ENCODE results near the gene FRMPD2. TPM values are rescaled to one million over a fixed set of nuclear protein-coding genes. Genes with fewer than 3 reads are reported as not detected.

Gene FRMPD2
- total and polyA plus RNA-seq, 4 donors, result 1.8 to 26.7 (median 7.0) TPM

GRCh38 chr10:48306870-48307710 is 32.6 kb upstream of the FRMPD2 start:
- ATAC-seq (ENCODE audit: insufficient read depth, low FRiP score), result peak; percentile 79
- Histone ChIP-seq H3K4me1 (ENCODE audit: control insufficient read depth in 5 of 5, insufficient read depth in 5 of 5, low read length in 5 of 5) (peaks cover 0 to 25% (median 13%) of the 10 kb centered on the region in 5 donors), H3K9ac (ENCODE audit: insufficient read depth in 1 of 2, low read length in 2 of 2) (peak overlapping the region; percentile 73 to 93), H3K4me3 (peak overlapping the region; percentile 81), H3K27ac (ENCODE audit: low read depth in 1 of 2, low read length in 1 of 2) (peak overlapping the region; percentile 97), H3K9me3 (ENCODE audit: control insufficient read depth in 4 of 4, insufficient read depth in 3 of 4, low read length in 3 of 4) (no peaks in the 10 kb centered on the region), H3K36me3 (ENCODE audit: control insufficient read depth in 4 of 4, insufficient read depth in 4 of 4, low read length in 4 of 4) (no peaks in the 10 kb centered on the region), H3K27me3 (ENCODE audit: control insufficient read depth in 3 of 3, insufficient read depth in 3 of 3, low read length in 2 of 3) (no peaks in the 10 kb centered on the region)
- DNase-seq, result peak; percentile 73 to 80 (median 75)
- TF ChIP-seq CTCF (IDR thresholded peaks at IDR 0.05; ENCODE audit: control extremely low read depth, extremely low read depth), result no peak
- WGBS, 2 donors, result 1% methylated on average over 39 to 70 of the region's 70 CpGs

- DNase-seq (peak; percentile 89 to 93 (median 93)), ATAC-seq (ENCODE audit: insufficient read depth, low FRiP score) (peak; percentile 96)
- H3K9me3 ChIP-seq (ENCODE audit: control insufficient read depth in 4 of 4, insufficient read depth in 3 of 4, low read length in 3 of 4), result no peaks in the 10 kb centered on the region
- H3K27me3 ChIP-seq (ENCODE audit: control insufficient read depth in 3 of 3, insufficient read depth in 3 of 3, low read length in 2 of 3), result no peaks in the 10 kb centered on the region
- no peaks in the 10 kb centered on the region for H3K36me3 ChIP-seq (ENCODE audit: control insufficient read depth in 4 of 4, insufficient read depth in 4 of 4, low read length in 4 of 4)
- WGBS, 2 donors, result 1 to 2% methylated on average over 75 to 86 of the region's 86 CpGs
- H3K4me3 ChIP-seq, result peak within 1 kb of the TSS; percentile 81
- H3K4me1 ChIP-seq (ENCODE audit: control insufficient read depth in 5 of 5, insufficient read depth in 5 of 5, low read length in 5 of 5), result peaks cover 0 to 22% (median 13%) of the 10 kb centered on the region in 5 donors
- peak within 1 kb of the TSS; percentile 73 to 93 for H3K9ac ChIP-seq (ENCODE audit: insufficient read depth in 1 of 2, low read length in 2 of 2)
- TF ChIP-seq CTCF (IDR thresholded peaks at IDR 0.05; ENCODE audit: control extremely low read depth, extremely low read depth), result no peak
- peak within 1 kb of the TSS; percentile 97 for H3K27ac ChIP-seq (ENCODE audit: low read depth in 1 of 2, low read length in 1 of 2)
These were observed 31.9 kb upstream of the FRMPD2 start, which contains the start of gene MAPK8 for GRCh38 chr10:48306265-48306869. Gene MAPK8 (plus strand): TSS chr10:48306677. CDS start chr10:48401661, 94,984 bp downstream.

GRCh38 chr10:48305905-48306264 is 31.4 kb upstream of the FRMPD2 start:
- H3K4me1 ChIP-seq (ENCODE audit: control insufficient read depth in 5 of 5, insufficient read depth in 5 of 5, low read length in 5 of 5), result peaks cover 0 to 21% (median 11%) of the 10 kb centered on the region in 5 donors
- H3K9me3 ChIP-seq (ENCODE audit: control insufficient read depth in 4 of 4, insufficient read depth in 3 of 4, low read length in 3 of 4), result no peaks in the 10 kb centered on the region
- no peaks in the 10 kb centered on the region for H3K27me3 ChIP-seq (ENCODE audit: control insufficient read depth in 3 of 3, insufficient read depth in 3 of 3, low read length in 2 of 3)
- no peak for ATAC-seq (ENCODE audit: insufficient read depth, low FRiP score)
- TF ChIP-seq CTCF (IDR thresholded peaks at IDR 0.05; ENCODE audit: control extremely low read depth, extremely low read depth), result no peak
- no peaks in the 10 kb centered on the region for H3K36me3 ChIP-seq (ENCODE audit: control insufficient read depth in 4 of 4, insufficient read depth in 4 of 4, low read length in 4 of 4)
- no peak overlapping the region for H3K9ac ChIP-seq (ENCODE audit: insufficient read depth in 1 of 2, low read length in 2 of 2)
- H3K4me3 ChIP-seq, result peak overlapping the region; percentile 53
- peak overlapping the region; percentile 77 to 97 for H3K27ac ChIP-seq (ENCODE audit: low read depth in 1 of 2, low read length in 1 of 2)
- 71 to 73% methylated on average over 9 of the region's 9 CpGs for WGBS, 2 donors
- DNase-seq, result no peak
